Osteoblast (primary cell): ENCODE results near the gene LIPM. TPM values are rescaled to one million over a fixed set of nuclear protein-coding genes. Genes with fewer than 3 reads are reported as not detected.

Experiments
- DNase-seq: peaks from one replicate; pipeline ENCODE4 v3.0.0; 2011; ENCODE audit warnings: low spot score, mixed read lengths; ENCODE audit not compliant: insufficient read length; ENCODE audit errors: missing footprints
- H2AFZ ChIP-seq: 2 replicates; pipeline ENCODE4 v1.6.0; 2011; ENCODE audit warnings: mild to moderate bottlenecking, low read length
- H3K27ac ChIP-seq: 2 replicates; pipeline ENCODE4 v1.5.1; 2011; ENCODE audit warnings: mild to moderate bottlenecking, low read depth, low read length, moderate library complexity
- H3K27me3 ChIP-seq: 2 replicates; pipeline ENCODE4 v1.6.0; 2012; ENCODE audit warnings: mild to moderate bottlenecking, control low read depth, inconsistent platforms, low read length, moderate library complexity; ENCODE audit not compliant: insufficient read depth
- H3K36me3 ChIP-seq: 2 replicates; pipeline ENCODE4 v1.5.1; 2011; ENCODE audit warnings: mild to moderate bottlenecking, low read length, control low read depth, moderate library complexity; ENCODE audit not compliant: insufficient read depth
- H3K4me1 ChIP-seq: 2 replicates; pipeline ENCODE4 v1.5.1; 2011; ENCODE audit warnings: mild to moderate bottlenecking, low read length, control low read depth, moderate library complexity; ENCODE audit not compliant: insufficient read depth
- H3K4me2 ChIP-seq: 2 replicates; pipeline ENCODE4 v1.6.0; 2011; ENCODE audit warnings: mild to moderate bottlenecking, low read length; ENCODE audit not compliant: insufficient read depth
- H3K4me3 ChIP-seq: fragments of 200-600 bp; sonication (generic); 3 replicates; pipeline ENCODE4 v1.5.1; 2012; ENCODE audit warnings: mild to moderate bottlenecking, low read length, inconsistent platforms; ENCODE audit not compliant: insufficient read depth
- H3K79me2 ChIP-seq: 2 replicates; pipeline ENCODE4 v1.6.0; 2012; ENCODE audit warnings: mild to moderate bottlenecking, low read length, control low read depth, inconsistent platforms; ENCODE audit not compliant: insufficient read depth
- H3K9me3 ChIP-seq: 2 replicates; pipeline ENCODE4 v1.5.1; 2011; ENCODE audit warnings: low read depth, low read length, control low read depth
- H4K20me1 ChIP-seq: 2 replicates; pipeline ENCODE4 v1.6.0; 2012; ENCODE audit warnings: mild to moderate bottlenecking, low read length, control low read depth; ENCODE audit not compliant: insufficient read depth
- CTCF ChIP-seq: IDR thresholded peaks from 2 replicates; pipeline ENCODE4 v1.5.1; 2011; ENCODE audit warnings: mild to moderate bottlenecking, low read depth, low read length, moderate library complexity; ENCODE audit errors: extremely low read depth
- total RNA-seq: library from RNA; depleted of rRNA; stranded (reverse); fragments of >200 nt; gene quantifications from 2 replicates; pipeline ENCODE4 v1.2.3, GENCODE V29; 2012

Gene LIPM
- not detected in 2 replicates for total RNA-seq

GRCh38 chr10:88802523-88803285 is at the start of gene LIPM:
TSS of gene LIPM (plus strand) at chr10:88802730. CDS start at chr10:88802897, 167 bp downstream.
- no peak within 1 kb of the TSS for H3K27ac ChIP-seq
- H3K27me3 ChIP-seq = no peaks in the 10 kb centered on the region
- no peaks in the 10 kb centered on the region for H3K9me3 ChIP-seq
- no peaks in the 10 kb centered on the region for H3K36me3 ChIP-seq
- no peak within 1 kb of the TSS for H3K4me2 ChIP-seq
- H3K4me3 ChIP-seq = no peak within 1 kb of the TSS
- H4K20me1 ChIP-seq = no peaks in the 10 kb centered on the region
- no peaks in the 10 kb centered on the region for H3K79me2 ChIP-seq
- no peak for TF ChIP-seq CTCF
- H2AFZ ChIP-seq = no peak within 1 kb of the TSS
- peaks cover 17% of the 10 kb centered on the region for H3K4me1 ChIP-seq
- no peak for DNase-seq

GRCh38 chr10:88754287-88754686 is 48.2 kb upstream of the LIPM start:
- peak; percentile 32 for DNase-seq
- H3K4me2 ChIP-seq = no peak overlapping the region
- no peaks in the 10 kb centered on the region for H4K20me1 ChIP-seq
- H3K79me2 ChIP-seq = no peaks in the 10 kb centered on the region
- no peak overlapping the region for H2AFZ ChIP-seq
- H3K4me1 ChIP-seq = peaks cover 8% of the 10 kb centered on the region
- H3K27me3 ChIP-seq = no peaks in the 10 kb centered on the region
- H3K36me3 ChIP-seq = no peaks in the 10 kb centered on the region
- H3K9me3 ChIP-seq = no peaks in the 10 kb centered on the region
- TF ChIP-seq CTCF = no peak
- no peak overlapping the region for H3K4me3 ChIP-seq
- H3K27ac ChIP-seq = no peak overlapping the region

- Histone ChIP-seq H4K20me1 (no peaks in the 10 kb centered on the region), H3K4me2 (no peak overlapping the region), H3K36me3 (no peaks in the 10 kb centered on the region), H2AFZ (no peak overlapping the region), H3K79me2 (no peaks in the 10 kb centered on the region), H3K4me3 (no peak overlapping the region), H3K27me3 (no peaks in the 10 kb centered on the region), H3K9me3 (no peaks in the 10 kb centered on the region), H3K27ac (no peak overlapping the region), H3K4me1 (peaks cover 8% of the 10 kb centered on the region)
- DNase-seq = no peak
- no peak for TF ChIP-seq CTCF
Observed at GRCh38 chr10:88755753-88756152, 46.8 kb upstream of the LIPM start.

GRCh38 chr10:88756660-88757059 is 45.9 kb upstream of the LIPM start:
- no peaks in the 10 kb centered on the region for H3K9me3 ChIP-seq
- no peaks in the 10 kb centered on the region for H3K27me3 ChIP-seq

More at GRCh38 chr10:88756660-88757059, 45.9 kb upstream of the LIPM start:
- no peak overlapping the region for H3K27ac ChIP-seq
- peaks cover 8% of the 10 kb centered on the region for H3K4me1 ChIP-seq
- H4K20me1 ChIP-seq = no peaks in the 10 kb centered on the region
- no peak overlapping the region for H3K4me2 ChIP-seq
- no peak for DNase-seq
- no peaks in the 10 kb centered on the region for H3K36me3 ChIP-seq
- no peak for TF ChIP-seq CTCF
- no peak overlapping the region for H3K4me3 ChIP-seq
- no peak overlapping the region for H2AFZ ChIP-seq
- no peaks in the 10 kb centered on the region for H3K79me2 ChIP-seq
